Aortic smooth muscle cell (primary cell): ENCODE data around the gene ZNF226. TPM values are rescaled to one million over a fixed set of nuclear protein-coding genes. Genes with fewer than 3 reads are reported as not detected.

Experiments
- total RNA-seq: library from RNA; depleted of rRNA; stranded (reverse); fragments of >200 nt; gene quantifications from 2 replicates; pipeline ENCODE4 v1.2.3, GENCODE V29; 2014

The ZNF226 gene
- total RNA-seq: 21.4 and 22.1 TPM in 2 replicates

DNA sequence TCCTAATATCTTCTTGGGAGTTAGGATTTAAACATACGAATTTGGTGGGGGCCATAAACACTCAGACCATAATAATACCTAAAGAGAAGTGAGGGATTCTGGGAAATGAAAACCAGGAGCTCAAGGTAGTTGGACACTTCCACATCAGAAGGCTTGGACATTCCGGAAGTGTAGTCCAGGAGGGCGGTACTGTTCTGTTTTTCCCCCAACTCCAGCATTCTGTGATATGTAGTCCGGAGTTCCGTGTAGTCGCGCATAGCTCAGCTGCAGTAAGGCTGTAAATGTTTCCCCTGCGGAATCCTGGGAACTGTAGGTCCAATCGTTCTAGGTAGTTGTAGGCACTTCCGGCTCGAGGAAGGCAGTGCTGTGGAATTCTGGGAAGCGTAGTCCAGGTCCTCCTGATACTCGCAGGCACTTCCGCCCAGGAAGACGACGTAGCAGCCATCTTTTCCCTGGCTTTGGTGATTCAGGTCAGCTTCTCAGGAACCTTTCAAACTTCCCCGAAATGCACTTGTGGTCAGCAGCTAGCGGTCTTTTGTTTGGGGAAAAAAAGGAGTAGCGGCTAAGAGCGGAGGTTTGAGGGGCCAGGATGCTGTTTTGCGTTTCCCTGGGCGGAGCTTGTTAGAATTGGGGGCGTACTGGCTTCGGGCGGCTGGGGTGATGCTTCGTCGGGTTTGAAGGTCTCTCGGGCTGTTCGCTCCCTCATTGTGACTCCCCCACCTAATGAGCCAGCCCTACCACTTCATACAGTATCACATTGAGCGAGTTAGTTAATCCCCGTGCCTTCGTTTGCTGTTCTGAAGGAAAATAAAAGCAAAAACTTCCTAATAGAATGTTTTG, at the start of gene ZNF226:
TSS of gene ZNF226 (plus strand) at position 428 of the 840 bp plus-strand sequence. CDS start 4,981 bp downstream, outside the sequence.

DNA sequence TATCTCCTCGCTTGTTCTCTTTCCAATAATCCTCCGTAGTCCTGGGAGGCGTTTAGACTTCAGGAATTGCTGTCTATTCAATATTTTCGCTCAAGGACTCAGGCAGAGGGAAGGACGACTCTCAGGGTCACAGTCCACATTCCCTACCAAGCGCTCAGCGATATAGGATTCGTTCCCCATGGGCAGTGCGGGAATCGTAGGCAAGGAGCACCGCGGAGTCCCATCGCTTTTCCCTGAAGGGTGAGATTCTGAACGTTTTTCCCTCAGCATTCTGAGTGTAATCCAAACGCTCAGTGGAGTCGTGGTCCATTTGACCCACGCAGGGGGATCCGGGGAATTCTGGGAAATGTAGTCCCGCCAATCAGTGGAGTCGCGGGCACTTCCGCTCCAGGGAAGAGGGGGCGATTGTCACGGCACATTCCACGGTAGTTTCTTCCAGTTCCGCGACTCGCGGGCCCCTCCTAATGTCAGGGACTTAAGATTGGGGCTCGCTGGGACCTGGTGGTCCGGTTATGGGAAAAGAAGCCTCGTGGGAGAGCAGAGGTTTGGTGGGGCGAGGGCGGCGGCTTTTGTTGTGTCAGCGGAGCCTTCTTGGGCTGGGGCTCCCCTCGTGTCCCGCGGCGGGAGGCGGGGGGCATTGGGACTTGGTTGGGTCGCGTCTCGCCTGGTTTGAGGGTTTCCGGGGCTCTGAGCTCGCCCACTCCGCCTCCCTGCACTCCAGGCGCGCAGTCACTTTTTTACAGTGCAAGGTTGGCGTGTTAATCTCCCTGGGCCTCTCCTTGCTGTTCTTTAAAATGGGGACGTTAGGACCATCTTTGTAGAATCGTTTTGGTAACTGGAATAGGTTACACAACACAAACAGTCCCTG, 23.5 kb upstream of the ZNF226 start, which contains the start of gene ZNF234:
TSS of gene ZNF234 (plus strand) at position 364 of the 868 bp plus-strand sequence. CDS start 3,079 bp downstream, outside the sequence.

DNA sequence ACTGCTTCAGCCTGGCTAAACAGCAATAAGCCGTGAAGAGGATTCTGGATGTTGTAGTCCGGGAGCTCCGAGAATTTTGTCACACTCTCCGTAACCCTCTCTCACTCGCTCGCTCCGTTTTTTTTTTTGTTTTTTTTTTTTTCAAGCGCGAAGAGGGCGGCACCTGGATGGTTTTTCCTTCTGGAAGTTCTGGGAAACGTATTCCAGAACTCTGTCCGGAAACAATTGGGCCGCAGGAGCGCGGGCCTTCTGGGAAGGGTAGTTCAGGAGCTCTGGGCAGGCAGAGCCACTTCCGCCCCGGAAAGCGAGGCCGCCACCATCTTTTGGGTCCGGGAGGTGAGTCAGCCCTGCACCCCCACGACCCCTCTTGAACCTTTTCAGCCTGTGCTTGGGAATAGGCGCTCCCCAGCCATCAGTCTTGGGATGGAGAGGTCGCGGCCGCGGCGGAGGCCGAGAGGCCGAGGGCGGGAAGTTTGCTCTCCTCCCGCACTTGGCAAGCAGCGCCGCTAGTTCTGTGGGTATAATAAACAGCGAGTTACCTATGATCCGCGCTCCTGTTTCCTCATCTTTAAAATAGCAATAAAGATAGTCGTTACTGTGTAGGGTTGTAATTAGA, 47.5 kb downstream of the ZNF226 start, which contains the start of gene ZNF227:
TSS of gene ZNF227 (plus strand) at position 283 of the 616 bp plus-strand sequence. CDS start 5,261 bp downstream, outside the sequence.

Other genes with a start within 250 kb of the ZNF226 start
- gene ZNF45, start 229.8 kb upstream of the ZNF226 start, total RNA-seq: 18.2 and 21.7 TPM in 2 replicates
- 7.8 and 8.8 TPM in 2 replicates for gene ZNF221, start 213.9 kb upstream of the ZNF226 start, total RNA-seq
- 8.9 and 9.4 TPM in 2 replicates for gene ZNF155, start 180.9 kb upstream of the ZNF226 start, total RNA-seq
- gene ZNF230, start 162.1 kb upstream of the ZNF226 start, total RNA-seq: 3.2 and 4.1 TPM in 2 replicates
- 7.1 and 7.5 TPM in 2 replicates for gene ZNF222, start 139.7 kb upstream of the ZNF226 start, total RNA-seq
- 4.6 and 4.8 TPM in 2 replicates for gene ZNF223, start 113.1 kb upstream of the ZNF226 start, total RNA-seq
- 3.3 and 3.7 TPM in 2 replicates for gene ZNF284, start 92.9 kb upstream of the ZNF226 start, total RNA-seq
- 23.1 and 27.4 TPM in 2 replicates for gene ZNF224, start 70.7 kb upstream of the ZNF226 start, total RNA-seq
- 7.1 and 7.8 TPM in 2 replicates for gene ZNF225, start 51.7 kb upstream of the ZNF226 start, total RNA-seq
- gene ZNF234, start 23.5 kb upstream of the ZNF226 start, total RNA-seq: 12.4 and 16.6 TPM in 2 replicates
- 22.5 and 24.3 TPM in 2 replicates for gene ZNF227, start 47.4 kb downstream of the ZNF226 start, total RNA-seq
- gene ZNF233, start 94.8 kb downstream of the ZNF226 start, total RNA-seq: 1.8 and 2.2 TPM in 2 replicates
- gene ZNF235, start 139.9 kb downstream of the ZNF226 start, total RNA-seq: 2.9 TPM in 2 replicates
- gene ZNF112, start 191.6 kb downstream of the ZNF226 start, total RNA-seq: 7.5 and 9.1 TPM in 2 replicates
- 2.4 and 4.0 TPM in 2 replicates for gene ZNF285, start 236.5 kb downstream of the ZNF226 start, total RNA-seq